Measurements from ENCODE around the gene PTDSS2.
A peak's percentile ranks its signal among the peaks of the same experiment; 100 is the strongest.
"Not testable (repeated sequence)": the region's sequence is repeated elsewhere in the genome, so short reads cannot be mapped to it uniquely, and the experiment has no call there.

PTDSS2 gene

GRCh38 chr11:508956-509355 lies 58.9 kb downstream of the PTDSS2 start:
- no peak for DNase-seq

- DNase-seq = peak in 3 of 4 experiments; percentile 33 to 37 (median 36)
These were observed 62.9 kb downstream of the PTDSS2 start for GRCh38 chr11:512761-513595.

- DNase-seq = peak in 2 of 4 experiments; percentile 27 to 43
These were observed 64.5 kb downstream of the PTDSS2 start for GRCh38 chr11:514606-515005.

GRCh38 chr11:515131-515530 lies 65.1 kb downstream of the PTDSS2 start:
- DNase-seq = no peak

GRCh38 chr11:516400-516799 lies 66.3 kb downstream of the PTDSS2 start:
- DNase-seq = no peak

- DNase-seq = not testable (repeated sequence)
These were observed 67.0 kb downstream of the PTDSS2 start for GRCh38 chr11:516918-517685.

GRCh38 chr11:518463-519202 lies 68.6 kb downstream of the PTDSS2 start:
- DNase-seq = peak; percentile 95 to 98 (median 98)

- DNase-seq = peak in 3 of 4 experiments; percentile 12 to 49 (median 42)
These were observed 70.5 kb downstream of the PTDSS2 start for GRCh38 chr11:520428-521176.

GRCh38 chr11:521177-521688 lies 71.2 kb downstream of the PTDSS2 start:
- no peak for DNase-seq

- no peak for DNase-seq
These were observed 76.1 kb downstream of the PTDSS2 start for GRCh38 chr11:526192-526591.

GRCh38 chr11:528166-528814 lies 78.2 kb downstream of the PTDSS2 start:
- DNase-seq = no peak

- no peak for DNase-seq
These were observed 79.0 kb downstream of the PTDSS2 start for GRCh38 chr11:528815-529727.

GRCh38 chr11:529728-530411 lies 79.8 kb downstream of the PTDSS2 start:
- no peak for DNase-seq

- DNase-seq = no peak
These were observed 81.1 kb downstream of the PTDSS2 start for GRCh38 chr11:530960-531831.

- no peak for DNase-seq
These were observed 81.9 kb downstream of the PTDSS2 start for GRCh38 chr11:531919-532526.

GRCh38 chr11:532527-532985 lies 82.5 kb downstream of the PTDSS2 start:
- no peak for DNase-seq

- DNase-seq = no peak
These were observed 83.0 kb downstream of the PTDSS2 start for GRCh38 chr11:532986-533585.

Measured in suppressor macrophage (primary cell).